WERI-Rb-1 (cell line): Measurements from ENCODE around the gene RSPO4.

Experiments used
- DNase-seq: peaks from one replicate; pipeline ENCODE4 v3.0.0-alpha.2; 2020
- H3K27ac ChIP-seq: fragments of 250-450 bp; sonication (Bioruptor Pico); 2 replicates; pipeline ENCODE4 v1.5.1; 2020; ENCODE audit warnings: mild to moderate bottlenecking, moderate library complexity
- H3K27me3 ChIP-seq: fragments of 250-450 bp; sonication (Bioruptor Pico); 2 replicates; pipeline ENCODE4 v1.5.1; 2021; ENCODE audit warnings: mild to moderate bottlenecking, low read depth, moderate library complexity; ENCODE audit not compliant: insufficient read depth, severe bottlenecking
- H3K36me3 ChIP-seq: fragments of 250-450 bp; sonication (Bioruptor Pico); 2 replicates; pipeline ENCODE4 v1.5.1; 2020; ENCODE audit warnings: mild to moderate bottlenecking, moderate library complexity
- H3K4me3 ChIP-seq: 2 replicates; pipeline ENCODE4 v1.5.1; 2011; ENCODE audit warnings: low read depth, mild to moderate bottlenecking, control low read depth, low read length
- H3K9me3 ChIP-seq: fragments of 250-450 bp; sonication (Bioruptor Pico); 2 replicates; pipeline ENCODE4 v1.5.1; 2021; ENCODE audit warnings: mild to moderate bottlenecking, moderate library complexity; ENCODE audit not compliant: severe bottlenecking
- TF ChIP-seq, protein P1 (sequence below): IDR thresholded peaks from 2 replicates; pipeline ENCODE4 v1.5.1; 2011; ENCODE audit warnings: low read depth, mild to moderate bottlenecking, control low read depth, inconsistent platforms, low read length

Gene RSPO4

GRCh38 chr20:965956-966355 lies 36.2 kb downstream of the RSPO4 start:
- H3K27ac ChIP-seq = no peak overlapping the region
- TF ChIP-seq, protein P1, sequence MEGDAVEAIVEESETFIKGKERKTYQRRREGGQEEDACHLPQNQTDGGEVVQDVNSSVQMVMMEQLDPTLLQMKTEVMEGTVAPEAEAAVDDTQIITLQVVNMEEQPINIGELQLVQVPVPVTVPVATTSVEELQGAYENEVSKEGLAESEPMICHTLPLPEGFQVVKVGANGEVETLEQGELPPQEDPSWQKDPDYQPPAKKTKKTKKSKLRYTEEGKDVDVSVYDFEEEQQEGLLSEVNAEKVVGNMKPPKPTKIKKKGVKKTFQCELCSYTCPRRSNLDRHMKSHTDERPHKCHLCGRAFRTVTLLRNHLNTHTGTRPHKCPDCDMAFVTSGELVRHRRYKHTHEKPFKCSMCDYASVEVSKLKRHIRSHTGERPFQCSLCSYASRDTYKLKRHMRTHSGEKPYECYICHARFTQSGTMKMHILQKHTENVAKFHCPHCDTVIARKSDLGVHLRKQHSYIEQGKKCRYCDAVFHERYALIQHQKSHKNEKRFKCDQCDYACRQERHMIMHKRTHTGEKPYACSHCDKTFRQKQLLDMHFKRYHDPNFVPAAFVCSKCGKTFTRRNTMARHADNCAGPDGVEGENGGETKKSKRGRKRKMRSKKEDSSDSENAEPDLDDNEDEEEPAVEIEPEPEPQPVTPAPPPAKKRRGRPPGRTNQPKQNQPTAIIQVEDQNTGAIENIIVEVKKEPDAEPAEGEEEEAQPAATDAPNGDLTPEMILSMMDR = no peak
- no peaks in the 10 kb centered on the region for H3K36me3 ChIP-seq
- DNase-seq = no peak
- no peak overlapping the region for H3K4me3 ChIP-seq
- no peaks in the 10 kb centered on the region for H3K27me3 ChIP-seq
- H3K9me3 ChIP-seq = no peaks in the 10 kb centered on the region

- Histone ChIP-seq H3K27me3 (no peaks in the 10 kb centered on the region), H3K27ac (no peak overlapping the region), H3K36me3 (no peaks in the 10 kb centered on the region), H3K4me3 (no peak overlapping the region), H3K9me3 (no peaks in the 10 kb centered on the region)
- TF ChIP-seq, protein P1 = no peak
- DNase-seq = no peak
These were observed 38.3 kb downstream of the RSPO4 start for GRCh38 chr20:963795-964194.

DNA sequence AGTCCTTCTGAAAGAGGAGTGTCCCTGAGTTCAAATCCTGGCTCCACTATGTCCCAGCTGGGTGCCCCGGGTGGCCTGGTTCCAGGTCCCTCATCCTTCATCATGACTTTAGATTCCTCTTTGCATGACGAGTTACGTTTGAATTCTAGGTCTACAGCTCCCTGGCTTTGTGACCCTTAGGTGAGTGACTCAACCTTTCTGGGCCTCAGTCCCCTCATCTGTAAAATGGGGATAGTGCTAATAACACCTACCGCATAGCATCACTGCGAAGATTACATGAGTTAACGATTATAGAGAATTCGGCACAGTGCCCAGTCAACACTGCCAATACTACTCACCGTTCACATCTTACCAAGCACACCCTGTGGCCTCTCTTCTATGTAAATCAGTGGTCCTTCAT lies 39.4 kb downstream of the RSPO4 start:
- Histone ChIP-seq H3K9me3 (no peaks in the 10 kb centered on the region), H3K36me3 (no peaks in the 10 kb centered on the region), H3K27me3 (no peaks in the 10 kb centered on the region), H3K27ac (no peak overlapping the region), H3K4me3 (no peak overlapping the region)
- no peak for DNase-seq
- TF ChIP-seq, protein P1 = no peak

DNA sequence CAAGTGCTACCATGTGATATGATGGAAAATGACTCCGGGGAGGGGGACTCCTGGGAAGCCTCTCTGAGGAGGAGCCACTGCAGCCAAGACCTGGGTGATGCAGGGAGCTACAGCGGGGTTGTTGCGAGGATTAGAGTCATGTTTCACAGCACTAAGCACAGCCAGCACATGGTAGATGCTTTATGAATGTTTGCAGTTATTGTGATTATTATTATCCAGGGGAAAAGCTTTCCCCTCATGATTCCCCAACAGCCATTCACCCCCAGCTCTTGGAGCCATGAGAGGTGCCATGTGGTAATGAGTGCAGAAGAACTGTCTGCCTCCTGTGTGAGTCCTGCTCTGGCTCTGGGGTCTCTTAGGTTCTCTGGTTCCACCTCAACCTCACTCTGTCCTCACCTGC lies 39.9 kb downstream of the RSPO4 start:
- no peaks in the 10 kb centered on the region for H3K36me3 ChIP-seq
- H3K4me3 ChIP-seq = no peak overlapping the region
- H3K27me3 ChIP-seq = no peaks in the 10 kb centered on the region
- no peak for DNase-seq
- no peaks in the 10 kb centered on the region for H3K9me3 ChIP-seq
- TF ChIP-seq, protein P1 = no peak
- H3K27ac ChIP-seq = no peak overlapping the region

GRCh38 chr20:961768-962167 lies 40.3 kb downstream of the RSPO4 start:
- H3K27me3 ChIP-seq = no peaks in the 10 kb centered on the region
- no peaks in the 10 kb centered on the region for H3K36me3 ChIP-seq
- H3K9me3 ChIP-seq = no peaks in the 10 kb centered on the region
- no peak overlapping the region for H3K27ac ChIP-seq
- H3K4me3 ChIP-seq = no peak overlapping the region
- TF ChIP-seq, protein P1 = no peak
- no peak for DNase-seq

- Histone ChIP-seq H3K4me3 (no peak overlapping the region), H3K9me3 (no peaks in the 10 kb centered on the region), H3K27me3 (no peaks in the 10 kb centered on the region), H3K36me3 (no peaks in the 10 kb centered on the region), H3K27ac (no peak overlapping the region)
- DNase-seq = no peak
- TF ChIP-seq, protein P1 = no peak
These were observed 42.0 kb downstream of the RSPO4 start for GRCh38 chr20:959996-960615.
